SK-N-SH (cell line): ENCODE data around the gene SLC2A10. TPM values are rescaled to one million over a fixed set of nuclear protein-coding genes. Genes with fewer than 3 reads are reported as not detected.

ENCODE experiments used
- CTCF ChIA-PET: fragments of 300-600, 350-600 bp; formaldehyde crosslinking; extraction: SDS; loops from one replicate; lab custom pipeline; 2021; lab: Yijun Ruan, JAX
- POLR2A ChIA-PET: fragments of 350-600 bp; sonication (Branson Sonifier 250); formaldehyde crosslinking; extraction: SDS; loops from one replicate; lab custom pipeline; 2020; ENCODE audit warnings: antibody characterized with exemption, inconsistent platforms; lab: Yijun Ruan, JAX
- DNase-seq: peaks from one replicate; pipeline ENCODE4 v3.0.0; 2012
- H2AFZ ChIP-seq: fragments of 200-600 bp; sonication (generic); 2 replicates; pipeline ENCODE4 v1.8.1; 2016; ENCODE audit warnings: antibody characterized with exemption, mild to moderate bottlenecking, low read depth
- H3F3A ChIP-seq: fragments of 200-600 bp; sonication (generic); replicated peaks from 2 replicates; pipeline ENCODE3; 2016; ENCODE audit warnings: antibody characterized with exemption, mild to moderate bottlenecking; ENCODE audit not compliant: insufficient read depth
- H3K27ac ChIP-seq, 2 experiments: fragments of 200-500 bp in 1 of 2; fragments of 200-600 bp in 1 of 2; sonication (Bioruptor generic) in 1 of 2; sonication (generic), shearing (Covaris generic) in 1 of 2; 2 replicates each; pipeline versions ENCODE4 v1.5.1 to v1.6.1; 2014 to 2016; ENCODE audit warnings: low read depth in 2 of 2, inconsistent platforms in 1 of 2, low read length in 1 of 2, mild to moderate bottlenecking in 1 of 2, mixed read lengths in 1 of 2
- H3K27me3 ChIP-seq: fragments of 200-600 bp; sonication (generic), shearing (Covaris generic); 2 replicates; pipeline ENCODE4 v1.6.1; 2016; ENCODE audit warnings: mixed run types; ENCODE audit not compliant: insufficient read depth
- H3K36me3 ChIP-seq, 2 experiments: fragments of 200-500 bp in 1 of 2; fragments of 200-600 bp in 1 of 2; sonication (Bioruptor generic) in 1 of 2; sonication (generic) in 1 of 2; replicated peaks in 1 of 2; 2 replicates each; pipeline versions ENCODE3 to v1.5.1; 2014 to 2016; ENCODE audit warnings: low read length in 1 of 2, mild to moderate bottlenecking in 1 of 2; ENCODE audit not compliant: insufficient read depth in 2 of 2, control insufficient read depth in 1 of 2
- H3K4me1 ChIP-seq, 2 experiments: fragments of 200-500 bp in 1 of 2; fragments of 200-600 bp in 1 of 2; sonication (Bioruptor generic) in 1 of 2; sonication (generic), shearing (Covaris generic) in 1 of 2; 2 replicates each; pipeline versions ENCODE4 v1.5.1 to v1.6.1; 2014 to 2016; ENCODE audit warnings: low read depth in 1 of 2, low read length in 1 of 2, mixed run types in 1 of 2; ENCODE audit not compliant: insufficient read depth in 2 of 2, control insufficient read depth in 1 of 2
- H3K4me2 ChIP-seq: fragments of 200-600 bp; sonication (generic), shearing (Covaris generic); 2 replicates; pipeline ENCODE4 v1.6.1; 2017; ENCODE audit warnings: mixed run types
- H3K4me3 ChIP-seq, 2 experiments: fragments of 200-500 bp in 1 of 2; fragments of 200-600 bp in 1 of 2; sonication (Bioruptor generic) in 1 of 2; sonication (generic), shearing (Covaris generic) in 1 of 2; 2 replicates each; pipeline versions ENCODE4 v1.5.1 to v1.8.1; 2014 to 2016; ENCODE audit warnings: low read depth in 2 of 2, inconsistent platforms in 1 of 2, low read length in 1 of 2, mild to moderate bottlenecking in 1 of 2, mixed read lengths in 1 of 2, moderate library complexity in 1 of 2
- H3K79me2 ChIP-seq: fragments of 200-600 bp; sonication (generic); 2 replicates; pipeline ENCODE4 v1.8.1; 2017; ENCODE audit warnings: mild to moderate bottlenecking; ENCODE audit not compliant: insufficient read depth
- H3K9ac ChIP-seq: fragments of 200-600 bp; sonication (generic); 2 replicates; pipeline ENCODE4 v1.6.1; 2017; ENCODE audit warnings: mixed run types
- H3K9me2 ChIP-seq: fragments of 200-600 bp; sonication (generic); 2 replicates; pipeline ENCODE4 v1.6.1; 2017; ENCODE audit warnings: mixed run types
- H3K9me3 ChIP-seq: fragments of 200-600 bp; sonication (generic); 2 replicates; pipeline ENCODE4 v1.6.1; 2017; ENCODE audit warnings: mixed run types, mild to moderate bottlenecking, moderate library complexity
- H4K20me1 ChIP-seq: fragments of 200-600 bp; sonication (generic); 2 replicates; pipeline ENCODE4 v1.6.1; 2017; ENCODE audit warnings: mild to moderate bottlenecking, mixed run types; ENCODE audit not compliant: insufficient read depth
- CTCF ChIP-seq: fragments of 200-600 bp; sonication (generic); IDR thresholded peaks from 2 replicates; pipeline ENCODE4 v1.6.1; 2017; ENCODE audit warnings: antibody characterized with exemption, mild to moderate bottlenecking, moderate library complexity
- EP300 ChIP-seq, 2 experiments: IDR thresholded peaks; 2 replicates each; pipeline versions ENCODE4 v1.4.0 to v1.6.1; 2012; ENCODE audit warnings: borderline replicate concordance in 1 of 2, low read depth in 1 of 2, low read length in 1 of 2
- EZH2phosphoT487 ChIP-seq: fragments of 200-600 bp; sonication (generic); IDR thresholded peaks from 2 replicates; pipeline ENCODE4 v1.6.1; 2017; ENCODE audit warnings: low read depth, mixed run types, mild to moderate bottlenecking, antibody characterized with exemption, moderate library complexity, borderline replicate concordance
- FOXJ3 ChIP-seq: sonication (generic); formaldehyde crosslinking; IDR thresholded peaks from 2 replicates; pipeline ENCODE4 v1.5.1; 2020; ENCODE audit warnings: mild to moderate bottlenecking, missing genetic modification reagents
- FOXM1 ChIP-seq: IDR thresholded peaks from 2 replicates; pipeline ENCODE4 v1.4.0; 2012; ENCODE audit warnings: low read depth, mild to moderate bottlenecking
- GABPA ChIP-seq: IDR thresholded peaks from 2 replicates; pipeline ENCODE4 v1.4.0; 2012; ENCODE audit warnings: low read depth, mild to moderate bottlenecking
- IRF3 ChIP-seq: fragments of 150-350 bp; IDR thresholded peaks from 2 replicates; pipeline ENCODE4 v1.6.1; 2016; ENCODE audit warnings: mild to moderate bottlenecking, low read depth, low read length
- MEF2A ChIP-seq: IDR thresholded peaks from 2 replicates; pipeline ENCODE4 v1.4.0; 2012; ENCODE audit warnings: low read depth, borderline replicate concordance
- NFIC ChIP-seq: IDR thresholded peaks from 2 replicates; pipeline ENCODE4 v1.4.0; 2012; ENCODE audit warnings: borderline replicate concordance
- POLR2AphosphoS5 ChIP-seq: IDR thresholded peaks from 2 replicates; pipeline ENCODE4 v1.6.1; 2012; ENCODE audit warnings: low read depth, low read length
- RAD21 ChIP-seq: IDR thresholded peaks from 2 replicates; pipeline ENCODE4 v1.6.1; 2012; ENCODE audit warnings: mild to moderate bottlenecking, low read length
- RCOR1 ChIP-seq: fragments of 150-350 bp; IDR thresholded peaks from 2 replicates; pipeline ENCODE4 v1.6.1; 2017; ENCODE audit warnings: antibody characterized with exemption, low read length
- RXRA ChIP-seq: IDR thresholded peaks from 2 replicates; pipeline ENCODE4 v1.4.0; 2012; ENCODE audit warnings: low read depth, mild to moderate bottlenecking, borderline replicate concordance
- SIN3A ChIP-seq: IDR thresholded peaks from 2 replicates; pipeline ENCODE4 v1.6.1; 2012; ENCODE audit warnings: low read depth, mild to moderate bottlenecking, low read length, moderate library complexity, borderline replicate concordance
- SMC3 ChIP-seq: IDR thresholded peaks from 2 replicates; pipeline ENCODE4 v1.6.1; 2012; ENCODE audit warnings: low read depth, low read length, improper control_type of control experiment
- TAF1 ChIP-seq: IDR thresholded peaks from 2 replicates; pipeline ENCODE4 v1.6.1; 2012; ENCODE audit warnings: low read depth, mild to moderate bottlenecking, low read length, moderate library complexity, borderline replicate concordance
- TCF12 ChIP-seq: IDR thresholded peaks from 2 replicates; pipeline ENCODE4 v1.4.0; 2012
- USF1 ChIP-seq: IDR thresholded peaks from 2 replicates; pipeline ENCODE4 v1.4.0; 2012; ENCODE audit warnings: low read depth, borderline replicate concordance
- ZBTB33 ChIP-seq: IDR thresholded peaks from 2 replicates; pipeline ENCODE4 v1.4.0; 2012; ENCODE audit warnings: low read depth, borderline replicate concordance
- WGBS: methylation state at CpG from one replicate; pipeline ENCODE4 v1.1.6; 2017; ENCODE audit warnings: low lambda C conversion rate; 5-methylcytosine and 5-hydroxymethylcytosine counted together
- polyA plus RNA-seq, 3 experiments: library from polyadenylated mRNA; depleted of rRNA; stranded (reverse); fragments of >200 nt; gene quantifications; 2 replicates each; pipeline ENCODE4 v1.2.3, GENCODE V29; 2012

SLC2A10 gene
- polyA plus RNA-seq, 1 of the 3 experiments (the other 2 are of a cell fraction) = 12.6 TPM

- Histone ChIP-seq H4K20me1 (0 out of 2 replicates have a peak, but pooled peaks cover 20% of the 10 kb centered on the region), H2AFZ (no peak overlapping the region), H3K36me3 (peaks cover 11 to 23% of the 10 kb centered on the region in 2 experiments), H3K4me1 (peaks cover 0 to 4% of the 10 kb centered on the region in 2 experiments; a peak in 1 of 4 replicates), H3K9ac (no peak overlapping the region), H3K27me3 (no peaks in the 10 kb centered on the region), H3K79me2 (peaks cover 32% of the 10 kb centered on the region), H3K9me2 (no peaks in the 10 kb centered on the region), H3K4me3 (peak overlapping the region in 1 of 2 experiments; percentile 50; a peak in 1 of 4 replicates), H3K27ac (no peak overlapping the region), H3K4me2 (no peak overlapping the region), H3F3A (no peaks in the 10 kb centered on the region), H3K9me3 (no peaks in the 10 kb centered on the region)
- TF ChIP-seq RXRA (no peak), SIN3A (no peak), MEF2A (no peak), RCOR1 (no peak), ZBTB33 (no peak), FOXJ3 (CRISPR knock-in tag) (no peak), IRF3 (no peak), NFIC (no peak), CTCF (peak; percentile 81), EZH2phosphoT487 (no peak), TCF12 (no peak), FOXM1 (no peak), POLR2AphosphoS5 (no peak), EP300 (IDR thresholded peaks at IDR 0.05; ENCODE audit: borderline replicate concordance in 1 of 2, low read depth in 1 of 2, low read length in 1 of 2) (no peak), TAF1 (no peak), RAD21 (peak; percentile 78), GABPA (no peak), SMC3 (peak; percentile 86), USF1 (no peak)
- 57% methylated on average over 13 of the region's 14 CpGs for WGBS
- DNase-seq = peak; percentile 67
- ChIA-PET POLR2A (no interaction called here), CTCF (interaction anchor here (0.6 to 6.4 kb wide), 33 partner anchors 7 to 1604 kb away, joined by 3 to 116 read pairs (median 4); partner anchors contain the start of genes OCSTAMP, TP53RK and ZNF334)
These were observed 28.2 kb upstream of the SLC2A10 start for GRCh38 chr20:46681032-46681854.
